Vagina (tissue), 2 donors: Measurements from ENCODE around the gene OMD. TPM values are rescaled to one million over a fixed set of nuclear protein-coding genes. Genes with fewer than 3 reads are reported as not detected.

Source experiments
- DNase-seq, 2 donors: peaks; one replicate each; pipeline ENCODE4 v3.0.0-alpha.2; 2017; ENCODE audit errors: extremely low spot score in 2 of 2
- H3K27ac ChIP-seq: fragments of 200-600 bp; sonication (generic); one replicate; pipeline ENCODE4 v1.5.1; 2019
- H3K27me3 ChIP-seq: fragments of 200-600 bp; sonication (generic); one replicate; pipeline ENCODE4 v1.5.1; 2019
- H3K36me3 ChIP-seq, 2 donors: fragments of 200-600 bp; sonication (generic); one replicate each; pipeline ENCODE4 v1.5.1; 2017 to 2019
- H3K4me1 ChIP-seq: fragments of 200-600 bp; sonication (generic); one replicate; pipeline ENCODE4 v1.5.1; 2019
- H3K4me3 ChIP-seq, 2 donors: fragments of 200-600 bp; sonication (generic); 1 replicate in 1 of 2; 2 replicates in 1 of 2; pipeline ENCODE4 v1.5.1; 2016 to 2019
- H3K9me3 ChIP-seq: fragments of 200-600 bp; sonication (generic); one replicate; pipeline ENCODE4 v1.5.1; 2019
- POLR2A ChIP-seq, 2 donors: fragments of 450-650 bp; IDR thresholded peaks; one replicate each; pipeline ENCODE4 v1.6.1; 2017; ENCODE audit warnings: antibody characterized with exemption in 2 of 2, mild to moderate bottlenecking in 2 of 2, moderate library complexity in 2 of 2
- POLR2AphosphoS5 ChIP-seq, 2 donors: sonication (generic); formaldehyde crosslinking; IDR thresholded peaks; one replicate each; pipeline ENCODE4 v1.9.0; 2017; ENCODE audit warnings: antibody characterized with exemption in 2 of 2, mild to moderate bottlenecking in 2 of 2, low read depth in 1 of 2; ENCODE audit not compliant: insufficient read depth in 1 of 2
- intact Hi-C: fragments of 100-400 bp; cut with DNase I; formaldehyde crosslinking; loops from one replicate; pipeline ENCODE4 v1.15.1; 2023
- total RNA-seq: library from RNA; depleted of rRNA; stranded (reverse); fragments of >200 nt; gene quantifications from one replicate; pipeline ENCODE4 v1.2.3, GENCODE V29; 2016
- TF ChIP-seq, protein P1 (sequence below), 3 experiments: fragments of 450-650 bp in 2 of 3; fragments of 200-600 bp in 1 of 3; sonication (generic) in 1 of 3; IDR thresholded peaks; one replicate each; pipeline ENCODE4 v1.5.1; 2017 to 2019; ENCODE audit warnings: antibody characterized with exemption in 3 of 3, mild to moderate bottlenecking in 2 of 3, moderate library complexity in 2 of 3

The OMD gene
- total RNA-seq, 1 donor from 2014 or later = 10.3 TPM

DNA sequence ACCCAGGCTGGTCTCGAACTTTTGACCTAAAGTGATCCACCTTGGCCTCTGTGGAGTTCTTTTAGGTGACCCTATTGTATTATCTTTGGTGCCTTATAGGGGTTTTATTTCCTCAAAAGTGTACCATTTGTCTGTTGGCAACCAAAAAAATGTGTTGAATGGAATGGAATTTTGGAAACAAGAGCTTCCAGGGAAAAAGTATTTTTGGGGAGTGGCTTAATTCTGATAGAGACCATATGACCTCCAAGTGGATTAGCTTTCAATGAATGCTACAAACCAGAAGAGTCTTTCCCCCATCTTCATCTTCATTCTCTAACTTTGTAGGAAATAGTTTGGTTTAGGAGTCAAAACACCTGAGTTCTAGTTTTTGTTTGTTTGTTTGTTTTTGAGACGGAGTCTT, 16.5 kb downstream of the OMD start:
- intact Hi-C loops = no loop called here
- TF ChIP-seq POLR2AphosphoS5 (IDR thresholded peaks at IDR 0.05; ENCODE audit: insufficient read depth in 1 of 2, low read depth in 1 of 2) (no peak), POLR2A (IDR thresholded peaks at IDR 0.05) (no peak)
- TF ChIP-seq, protein P1, sequence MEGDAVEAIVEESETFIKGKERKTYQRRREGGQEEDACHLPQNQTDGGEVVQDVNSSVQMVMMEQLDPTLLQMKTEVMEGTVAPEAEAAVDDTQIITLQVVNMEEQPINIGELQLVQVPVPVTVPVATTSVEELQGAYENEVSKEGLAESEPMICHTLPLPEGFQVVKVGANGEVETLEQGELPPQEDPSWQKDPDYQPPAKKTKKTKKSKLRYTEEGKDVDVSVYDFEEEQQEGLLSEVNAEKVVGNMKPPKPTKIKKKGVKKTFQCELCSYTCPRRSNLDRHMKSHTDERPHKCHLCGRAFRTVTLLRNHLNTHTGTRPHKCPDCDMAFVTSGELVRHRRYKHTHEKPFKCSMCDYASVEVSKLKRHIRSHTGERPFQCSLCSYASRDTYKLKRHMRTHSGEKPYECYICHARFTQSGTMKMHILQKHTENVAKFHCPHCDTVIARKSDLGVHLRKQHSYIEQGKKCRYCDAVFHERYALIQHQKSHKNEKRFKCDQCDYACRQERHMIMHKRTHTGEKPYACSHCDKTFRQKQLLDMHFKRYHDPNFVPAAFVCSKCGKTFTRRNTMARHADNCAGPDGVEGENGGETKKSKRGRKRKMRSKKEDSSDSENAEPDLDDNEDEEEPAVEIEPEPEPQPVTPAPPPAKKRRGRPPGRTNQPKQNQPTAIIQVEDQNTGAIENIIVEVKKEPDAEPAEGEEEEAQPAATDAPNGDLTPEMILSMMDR (IDR thresholded peaks at IDR 0.05) = no peak

DNA sequence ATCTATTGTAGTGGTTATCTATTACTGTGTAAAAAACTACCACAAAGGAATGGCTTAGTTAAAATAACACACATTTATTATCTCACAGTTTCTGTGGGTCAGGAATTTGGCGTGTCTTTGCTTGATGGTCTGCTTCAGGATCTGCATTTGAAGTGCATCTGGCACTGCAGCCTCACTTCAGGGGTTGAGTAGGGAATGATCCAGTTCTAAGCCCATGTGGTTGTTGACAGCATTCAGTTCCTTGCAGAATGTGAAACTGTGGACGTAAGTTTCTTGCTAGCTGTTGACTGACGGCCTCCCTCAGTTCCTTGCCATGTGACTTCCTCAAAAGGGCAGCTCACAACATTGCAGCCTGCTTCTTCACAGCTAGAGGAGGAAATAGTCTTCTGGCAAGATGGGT, 17.8 kb downstream of the OMD start:
- H3K4me1 ChIP-seq = peaks cover 19% of the 10 kb centered on the region
- no peaks in the 10 kb centered on the region for H3K9me3 ChIP-seq
- no peaks in the 10 kb centered on the region for H3K27me3 ChIP-seq
- H3K27ac ChIP-seq = peak overlapping the region; percentile 31
- H3K4me3 ChIP-seq = no peak overlapping the region
- DNase-seq = no peak
- TF ChIP-seq, protein P1 (IDR thresholded peaks at IDR 0.05) = no peak
- peak in 1 of 2 donors; percentile 16 for TF ChIP-seq POLR2AphosphoS5 (IDR thresholded peaks at IDR 0.05; ENCODE audit: insufficient read depth in 1 of 2, low read depth in 1 of 2)
- intact Hi-C loops = no loop called here
- H3K36me3 ChIP-seq = no peaks in the 10 kb centered on the region

More for the DNA sequence above, 16.5 kb downstream of the OMD start:
- Histone ChIP-seq H3K4me1 (peaks cover 19% of the 10 kb centered on the region), H3K36me3 (no peaks in the 10 kb centered on the region), H3K9me3 (no peaks in the 10 kb centered on the region), H3K4me3 (no peak overlapping the region), H3K27me3 (no peaks in the 10 kb centered on the region), H3K27ac (no peak overlapping the region)
- no peak for DNase-seq

DNA sequence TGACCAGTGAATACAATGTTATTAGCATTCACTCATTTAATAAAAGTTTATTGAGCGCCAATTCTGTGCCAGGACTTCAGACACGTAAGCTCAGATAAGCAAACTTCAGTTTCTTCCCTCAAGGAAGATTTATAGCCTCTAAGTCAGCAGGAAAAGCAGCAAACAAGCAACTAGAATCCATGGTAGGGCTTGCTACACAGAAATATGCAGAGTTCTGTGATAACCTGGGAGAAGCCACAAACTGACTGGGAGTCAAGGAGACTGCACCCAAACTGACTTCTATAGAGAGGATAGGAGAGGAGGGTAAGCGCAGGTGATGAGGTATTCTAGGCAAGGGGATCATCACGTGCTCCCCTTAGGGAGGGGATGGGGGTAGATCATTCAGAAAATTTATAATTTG, 18.5 kb downstream of the OMD start:
- DNase-seq = no peak
- Histone ChIP-seq H3K4me3 (no peak overlapping the region), H3K27ac (peak overlapping the region; percentile 31), H3K36me3 (no peaks in the 10 kb centered on the region), H3K9me3 (no peaks in the 10 kb centered on the region), H3K4me1 (peaks cover 19% of the 10 kb centered on the region), H3K27me3 (no peaks in the 10 kb centered on the region)
- intact Hi-C loops = no loop called here
- no peak for TF ChIP-seq POLR2A (IDR thresholded peaks at IDR 0.05)
- TF ChIP-seq POLR2AphosphoS5 (IDR thresholded peaks at IDR 0.05; ENCODE audit: insufficient read depth in 1 of 2, low read depth in 1 of 2) = no peak
- TF ChIP-seq, protein P1 (IDR thresholded peaks at IDR 0.05) = no peak

DNA sequence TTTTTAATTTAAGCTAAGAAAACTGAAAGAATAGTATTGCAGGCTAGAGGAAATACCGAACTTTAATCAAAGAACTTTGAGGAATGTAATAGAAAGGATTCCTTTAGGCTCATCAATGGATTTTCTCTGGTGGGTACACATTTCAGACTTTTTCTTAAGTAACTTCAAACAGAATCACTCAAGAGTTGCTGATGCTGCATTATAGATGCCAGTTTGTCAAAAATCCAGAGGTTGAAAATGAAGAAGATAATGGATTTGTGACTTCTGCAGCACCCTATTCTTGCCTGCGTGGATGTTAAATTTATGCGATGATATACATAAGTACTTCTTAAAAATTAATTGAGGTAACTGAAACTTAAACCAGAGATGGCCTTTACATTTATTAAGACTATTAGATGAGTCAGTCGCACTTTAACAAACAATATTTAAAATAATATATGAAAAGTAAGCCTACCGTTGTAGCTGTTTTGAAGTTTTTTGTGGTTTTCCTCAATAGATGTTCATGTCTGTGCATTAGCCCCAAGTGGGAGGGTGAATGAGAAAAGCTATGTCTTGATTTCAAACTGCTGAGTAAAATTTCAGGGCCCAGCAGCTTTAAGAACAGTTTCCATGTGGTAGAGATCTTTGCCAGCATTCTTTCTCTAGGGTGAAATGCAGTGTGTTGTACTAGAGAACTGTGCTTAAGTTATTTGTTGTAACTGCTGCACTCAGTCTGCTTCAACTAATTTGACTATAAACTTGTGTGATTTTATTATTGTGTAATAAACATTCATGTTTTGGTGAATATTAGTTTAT, 20.0 kb downstream of the OMD start, which contains the start of gene OGN:
OGN (minus strand) TSS at position 537 of the 795 bp plus-strand sequence. CDS start 1,171 bp downstream, outside the sequence.
- Histone ChIP-seq H3K36me3 (no peaks in the 10 kb centered on the region), H3K4me3 (peak within 1 kb of the TSS in 1 of 2 donors; percentile 14), H3K27ac (peak within 1 kb of the TSS; percentile 49), H3K4me1 (peaks cover 8% of the 10 kb centered on the region), H3K27me3 (no peaks in the 10 kb centered on the region), H3K9me3 (no peaks in the 10 kb centered on the region)
- intact Hi-C loops = no loop called here
- DNase-seq = no peak
- TF ChIP-seq, protein P1 (IDR thresholded peaks at IDR 0.05) = no peak
- TF ChIP-seq POLR2A (IDR thresholded peaks at IDR 0.05) (no peak), POLR2AphosphoS5 (IDR thresholded peaks at IDR 0.05; ENCODE audit: insufficient read depth in 1 of 2, low read depth in 1 of 2) (no peak)
